ENCODE results near the gene ALX3. TPM values are rescaled to one million over a fixed set of nuclear protein-coding genes. Genes with fewer than 3 reads are reported as not detected.
A peak's percentile ranks its signal among the peaks of the same experiment; 100 is the strongest.

The ALX3 gene
- total RNA-seq, 1 experiment from 2014 or later = not detected

GRCh38 chr1:110111081-110111480 is 40.6 kb upstream of the ALX3 start:
- BruUV-seq (replicated peaks) = no TSS peak
- no peak overlapping the region for H3K27ac Mint-ChIP-seq (ENCODE audit: low read depth, unreplicated experiment)
- no peak overlapping the region for H3K4me3 Mint-ChIP-seq (ENCODE audit: unreplicated experiment)
- CTCF ChIA-PET = interaction anchor here (0.8 to 11.1 kb wide), 2 partner anchors 21 to 63 kb away, joined by 3 to 167 read pairs; no protein-coding TSS in a partner anchor
- intact Hi-C loops (cut with micrococcal nuclease) = no loop called here
- POLR2A ChIA-PET = no interaction called here
- TF ChIP-seq CTCF (IDR thresholded peaks at IDR 0.05; ENCODE audit: unreplicated experiment) = no peak
- DNase-seq (ENCODE audit: unreplicated experiment) = no peak
- peaks cover 83% of the 10 kb centered on the region for H3K27me3 Mint-ChIP-seq (ENCODE audit: insufficient read depth, unreplicated experiment)
- no peaks in the 10 kb centered on the region for H3K9me3 Mint-ChIP-seq (ENCODE audit: unreplicated experiment)
- peaks cover 6% of the 10 kb centered on the region for H3K36me3 Mint-ChIP-seq (ENCODE audit: insufficient read depth, unreplicated experiment)
- H3K4me1 Mint-ChIP-seq (ENCODE audit: insufficient read depth, unreplicated experiment) = no peaks in the 10 kb centered on the region

DNA sequence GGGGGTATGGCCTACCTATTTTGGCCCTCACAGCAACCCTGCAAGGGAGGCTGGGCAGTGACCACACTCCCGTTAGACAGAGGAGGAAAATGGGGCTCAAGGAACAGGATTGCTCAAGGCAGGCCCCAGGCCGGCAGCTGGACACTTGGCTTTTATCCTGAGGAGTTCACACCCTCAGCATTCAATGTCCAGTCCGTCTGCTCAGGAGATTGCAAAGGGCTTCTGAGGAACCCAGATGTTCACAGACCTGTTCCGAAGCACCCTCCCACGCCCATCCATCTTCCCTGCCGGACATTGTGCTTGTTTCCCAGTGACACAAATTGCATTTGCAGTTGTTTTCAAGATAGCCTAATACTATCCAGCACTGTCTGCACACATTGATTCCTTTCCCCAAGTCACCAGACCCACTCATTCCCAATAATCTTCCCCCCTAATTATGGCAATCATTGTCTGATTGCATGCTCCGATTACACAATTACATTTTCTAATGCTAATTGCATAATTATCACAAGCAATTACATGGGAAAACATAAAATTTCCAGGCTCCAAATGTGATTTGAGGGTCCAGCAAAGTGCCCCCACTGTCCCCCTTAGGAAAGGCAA is 37.5 kb upstream of the ALX3 start:
- ChIA-PET CTCF (interaction anchor here (0.6 to 11.1 kb wide), 8 partner anchors 10 to 78 kb away, joined by 3 to 167 read pairs (median 10); no protein-coding TSS in a partner anchor), POLR2A (no interaction called here)
- DNase-seq (ENCODE audit: unreplicated experiment) = no peak
- no peaks in the 10 kb centered on the region for H3K4me1 Mint-ChIP-seq (ENCODE audit: insufficient read depth, unreplicated experiment)
- no peaks in the 10 kb centered on the region for H3K9me3 Mint-ChIP-seq (ENCODE audit: unreplicated experiment)
- intact Hi-C loops (cut with micrococcal nuclease) = no loop called here
- BruUV-seq (replicated peaks) = no TSS peak
- H3K4me3 Mint-ChIP-seq (ENCODE audit: unreplicated experiment) = no peak overlapping the region
- peaks cover 6% of the 10 kb centered on the region for H3K36me3 Mint-ChIP-seq (ENCODE audit: insufficient read depth, unreplicated experiment)
- H3K27me3 Mint-ChIP-seq (ENCODE audit: insufficient read depth, unreplicated experiment) = peaks cover 52% of the 10 kb centered on the region
- no peak overlapping the region for H3K27ac Mint-ChIP-seq (ENCODE audit: low read depth, unreplicated experiment)
- TF ChIP-seq CTCF (IDR thresholded peaks at IDR 0.05; ENCODE audit: unreplicated experiment) = no peak

DNA sequence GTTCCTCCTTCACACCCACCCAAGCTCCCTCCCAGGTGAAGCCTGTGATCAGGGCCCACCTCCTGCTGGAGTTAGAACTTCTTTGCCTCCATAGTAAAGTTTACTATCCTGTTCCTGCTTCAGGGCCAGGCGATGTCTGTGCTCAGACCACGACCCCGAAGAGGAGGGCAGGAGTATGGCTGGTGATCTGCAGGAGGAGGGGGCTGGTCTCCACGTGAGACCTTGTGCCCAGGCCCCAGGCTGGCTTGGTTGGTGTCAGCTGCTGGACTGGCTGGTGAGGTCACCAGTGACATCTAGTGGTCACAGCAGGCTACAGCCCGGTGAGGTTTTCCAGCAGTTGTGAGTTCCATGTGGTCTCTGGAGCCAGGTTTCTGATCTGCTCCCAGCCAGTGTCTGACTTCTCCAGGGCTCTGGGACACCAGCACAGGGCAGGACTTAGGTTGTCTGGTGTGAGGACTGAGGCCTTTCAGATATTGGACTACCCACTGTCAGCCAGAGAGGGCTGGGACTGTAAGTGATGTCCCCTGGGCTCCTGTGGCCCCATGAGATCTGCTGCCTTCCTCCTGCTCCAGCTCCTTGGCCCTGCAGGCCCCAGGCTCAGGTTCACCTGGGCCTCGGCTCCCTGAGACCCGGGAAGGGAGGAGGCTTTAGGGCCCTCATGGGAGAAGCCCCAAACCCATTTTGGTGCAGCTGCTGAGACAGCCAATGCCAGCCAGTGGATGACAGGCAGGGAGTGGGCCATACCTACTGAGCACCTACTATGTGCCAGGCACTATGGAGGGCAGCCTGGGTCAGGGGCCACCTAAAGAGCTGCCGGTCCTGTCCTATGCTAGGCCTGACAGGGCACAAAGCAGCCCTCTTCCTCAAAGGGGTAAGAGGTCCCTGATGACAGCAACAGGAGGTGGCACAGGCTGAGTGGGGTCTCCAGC is 35.8 kb upstream of the ALX3 start:
- Mint-ChIP-seq H3K27ac (ENCODE audit: low read depth, unreplicated experiment) (no peak overlapping the region), H3K9me3 (ENCODE audit: unreplicated experiment) (no peaks in the 10 kb centered on the region), H3K4me3 (ENCODE audit: unreplicated experiment) (no peak overlapping the region), H3K4me1 (ENCODE audit: insufficient read depth, unreplicated experiment) (no peaks in the 10 kb centered on the region), H3K27me3 (ENCODE audit: insufficient read depth, unreplicated experiment) (peaks cover 35% of the 10 kb centered on the region), H3K36me3 (ENCODE audit: insufficient read depth, unreplicated experiment) (peaks cover 6% of the 10 kb centered on the region)
- DNase-seq (ENCODE audit: unreplicated experiment) = peak; percentile 63
- intact Hi-C loops (cut with micrococcal nuclease) = loop anchor here (1.0 kb wide), 3 partner anchors 18 to 77 kb away; no protein-coding TSS in a partner anchor
- no TSS peak for BruUV-seq (replicated peaks)
- ChIA-PET CTCF (interaction anchor here (0.5 to 11.1 kb wide), 41 partner anchors 8 to 686 kb away, joined by 3 to 183 read pairs (median 5); partner anchors contain the start of genes AHCYL1 and STRIP1), POLR2A (interaction anchor here (1.0 to 1.6 kb wide), 3 partner anchors 10 to 72 kb away, joined by 3 to 5 read pairs (median 4); partner anchors contain the start of gene STRIP1)
- TF ChIP-seq CTCF (IDR thresholded peaks at IDR 0.05; ENCODE audit: unreplicated experiment) = peak; percentile 93

- no peak for DNase-seq (ENCODE audit: unreplicated experiment)
- H3K4me3 Mint-ChIP-seq (ENCODE audit: unreplicated experiment) = no peak overlapping the region
- TF ChIP-seq CTCF (IDR thresholded peaks at IDR 0.05; ENCODE audit: unreplicated experiment) = no peak
- no TSS peak for BruUV-seq (replicated peaks)
- H3K9me3 Mint-ChIP-seq (ENCODE audit: unreplicated experiment) = no peaks in the 10 kb centered on the region
- peaks cover 11% of the 10 kb centered on the region for H3K27me3 Mint-ChIP-seq (ENCODE audit: insufficient read depth, unreplicated experiment)
- ChIA-PET POLR2A (interaction anchor here (1.0 kb wide), 1 partner anchor 8 kb away, joined by 3 read pairs; no protein-coding TSS in a partner anchor), CTCF (interaction anchor here (0.6 to 11.1 kb wide), 9 partner anchors 12 to 689 kb away, joined by 3 to 183 read pairs (median 4); no protein-coding TSS in a partner anchor)
- intact Hi-C loops (cut with micrococcal nuclease) = no loop called here
- H3K36me3 Mint-ChIP-seq (ENCODE audit: insufficient read depth, unreplicated experiment) = no peaks in the 10 kb centered on the region
- H3K27ac Mint-ChIP-seq (ENCODE audit: low read depth, unreplicated experiment) = no peak overlapping the region
- no peaks in the 10 kb centered on the region for H3K4me1 Mint-ChIP-seq (ENCODE audit: insufficient read depth, unreplicated experiment)
These were observed 31.6 kb upstream of the ALX3 start for GRCh38 chr1:110102081-110102480.

Data from MCF 10A (cell line).